Endodermal cell (in vitro differentiated cells): ENCODE data around the gene PARN. TPM values are rescaled to one million over a fixed set of nuclear protein-coding genes. Genes with fewer than 3 reads are reported as not detected.

Experiments
- DNase-seq: peaks from one replicate; pipeline ENCODE4 v3.0.0-alpha.2; 2017
- H3K27ac ChIP-seq: 2 replicates; pipeline ENCODE4 v1.5.1; 2013; ENCODE audit warnings: mild to moderate bottlenecking, low read depth, low read length, moderate library complexity
- H3K27me3 ChIP-seq: 2 replicates; pipeline ENCODE4 v1.6.1; 2013; ENCODE audit warnings: mild to moderate bottlenecking, low read length, moderate library complexity; ENCODE audit not compliant: insufficient read depth, control insufficient read depth, poor library complexity, severe bottlenecking
- H3K36me3 ChIP-seq: 2 replicates; pipeline ENCODE4 v1.7.0; 2013; ENCODE audit warnings: mild to moderate bottlenecking, low read length, moderate library complexity; ENCODE audit not compliant: control insufficient read depth, insufficient read depth
- H3K4me1 ChIP-seq: one replicate; pipeline ENCODE4 v1.7.0; 2013; ENCODE audit warnings: low read length; ENCODE audit not compliant: control insufficient read depth, insufficient read depth
- H3K4me3 ChIP-seq: 2 replicates; pipeline ENCODE4 v1.5.1; 2013; ENCODE audit warnings: mild to moderate bottlenecking, low read length, moderate library complexity
- H3K9ac ChIP-seq: 2 replicates; pipeline ENCODE4 v1.6.1; 2013; ENCODE audit warnings: mild to moderate bottlenecking, low read length, moderate library complexity; ENCODE audit not compliant: poor library complexity, severe bottlenecking; ENCODE audit errors: extremely low read depth
- H3K9me3 ChIP-seq: 2 replicates; pipeline ENCODE4 v1.6.1; 2013; ENCODE audit warnings: mild to moderate bottlenecking, low read length, moderate library complexity; ENCODE audit not compliant: control insufficient read depth
- H3K27ac Mint-ChIP-seq: 2 replicates; pipeline ENCODE4 v1.8.0; 2020; ENCODE audit warnings: mixed read lengths
- H3K27me3 Mint-ChIP-seq: 2 replicates; pipeline ENCODE4 v1.8.0; 2021; ENCODE audit warnings: mild to moderate bottlenecking, mixed read lengths; ENCODE audit not compliant: insufficient read depth
- H3K36me3 Mint-ChIP-seq: 2 replicates; pipeline ENCODE4 v1.8.0; 2020; ENCODE audit warnings: low read depth, mixed read lengths
- H3K4me1 Mint-ChIP-seq: 2 replicates; pipeline ENCODE4 v1.8.0; 2020; ENCODE audit warnings: mixed read lengths
- H3K4me3 Mint-ChIP-seq: 2 replicates; pipeline ENCODE4 v1.8.0; 2020; ENCODE audit warnings: mild to moderate bottlenecking, moderate library complexity, mixed read lengths
- H3K9me3 Mint-ChIP-seq: 2 replicates; pipeline ENCODE4 v1.8.0; 2020; ENCODE audit warnings: mild to moderate bottlenecking, mixed read lengths
- WGBS, 2 experiments: methylation state at CpG; one replicate each; pipeline versions ENCODE4 v1.1.5 to v1.1.7; 2013; ENCODE audit warnings: missing lambda C conversion rate in 2 of 2, mixed read lengths in 1 of 2; ENCODE audit not compliant: insufficient coverage in 1 of 2, insufficient read length in 1 of 2; 5-methylcytosine and 5-hydroxymethylcytosine counted together
- total RNA-seq, 2 donors: library from RNA; stranded (reverse); fragmentation: NEBNext Ultra II Directional in 1 of 2; extraction: Animal tissue kit (Norgen Biotek cat#: 25700) in 1 of 2; gene quantifications; 2 replicates in 1 of 2; 3 replicates in 1 of 2; pipeline ENCODE4 v1.2.1, GENCODE V29; 2021
- TF ChIP-seq, protein P1 (sequence below): fragments of 200-600 bp; sonication (generic); conservative IDR thresholded peaks from 2 replicates; pipeline ENCODE4 v1.5.0; 2021; ENCODE audit warnings: antibody characterized with exemption, mild to moderate bottlenecking

PARN gene
- total RNA-seq, 2 donors from 2014 or later = 43.7 to 45.7 TPM

DNA sequence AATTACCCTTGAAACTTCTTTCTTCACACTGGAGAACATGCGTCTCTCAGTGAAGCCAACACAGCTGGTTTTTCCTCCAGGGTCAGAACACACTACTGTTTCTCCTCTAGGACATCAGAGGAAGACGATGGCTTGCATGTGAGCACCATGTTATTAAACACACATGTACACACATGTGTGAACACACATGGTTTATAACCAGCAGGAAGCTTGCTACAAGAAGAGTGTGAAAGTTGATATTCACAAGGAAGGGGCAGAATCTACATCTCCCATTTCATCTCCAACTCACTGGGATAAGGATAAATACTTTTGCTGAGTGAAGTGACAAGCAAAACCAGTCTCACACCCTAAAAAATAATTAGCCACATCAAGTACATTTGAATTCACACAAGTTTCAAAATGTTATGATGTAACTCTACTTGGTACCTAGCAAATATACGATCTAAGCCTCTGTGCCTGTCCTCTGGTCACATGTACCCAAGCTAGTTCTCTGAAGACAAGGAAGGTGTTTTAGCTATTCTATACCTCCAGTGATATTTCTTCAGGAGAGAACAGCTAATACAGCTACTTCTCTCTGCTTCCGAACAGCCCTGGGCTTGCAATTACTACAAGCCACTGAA lies 127.7 kb downstream of the PARN start:
- H3K27me3 ChIP-seq = no peaks in the 10 kb centered on the region
- no peak overlapping the region for H3K27ac ChIP-seq
- no peak for DNase-seq
- no peak overlapping the region for H3K9ac ChIP-seq
- WGBS, 2 experiments = 88 to 96% methylated on average over 2 to 4 of the region's 4 CpGs
- H3K4me3 ChIP-seq = no peak overlapping the region
- TF ChIP-seq, protein P1, sequence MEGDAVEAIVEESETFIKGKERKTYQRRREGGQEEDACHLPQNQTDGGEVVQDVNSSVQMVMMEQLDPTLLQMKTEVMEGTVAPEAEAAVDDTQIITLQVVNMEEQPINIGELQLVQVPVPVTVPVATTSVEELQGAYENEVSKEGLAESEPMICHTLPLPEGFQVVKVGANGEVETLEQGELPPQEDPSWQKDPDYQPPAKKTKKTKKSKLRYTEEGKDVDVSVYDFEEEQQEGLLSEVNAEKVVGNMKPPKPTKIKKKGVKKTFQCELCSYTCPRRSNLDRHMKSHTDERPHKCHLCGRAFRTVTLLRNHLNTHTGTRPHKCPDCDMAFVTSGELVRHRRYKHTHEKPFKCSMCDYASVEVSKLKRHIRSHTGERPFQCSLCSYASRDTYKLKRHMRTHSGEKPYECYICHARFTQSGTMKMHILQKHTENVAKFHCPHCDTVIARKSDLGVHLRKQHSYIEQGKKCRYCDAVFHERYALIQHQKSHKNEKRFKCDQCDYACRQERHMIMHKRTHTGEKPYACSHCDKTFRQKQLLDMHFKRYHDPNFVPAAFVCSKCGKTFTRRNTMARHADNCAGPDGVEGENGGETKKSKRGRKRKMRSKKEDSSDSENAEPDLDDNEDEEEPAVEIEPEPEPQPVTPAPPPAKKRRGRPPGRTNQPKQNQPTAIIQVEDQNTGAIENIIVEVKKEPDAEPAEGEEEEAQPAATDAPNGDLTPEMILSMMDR = no peak
- Mint-ChIP-seq H3K4me1 (peaks cover 44% of the 10 kb centered on the region), H3K27me3 (no peaks in the 10 kb centered on the region), H3K27ac (peak overlapping the region; percentile 88), H3K9me3 (no peaks in the 10 kb centered on the region), H3K4me3 (no peak overlapping the region), H3K36me3 (peaks cover 2% of the 10 kb centered on the region)
- H3K36me3 ChIP-seq = no peaks in the 10 kb centered on the region
- H3K9me3 ChIP-seq = no peaks in the 10 kb centered on the region
- H3K4me1 ChIP-seq = peaks cover 9% of the 10 kb centered on the region

GRCh38 chr16:14501331-14502255 lies 128.5 kb downstream of the PARN start:
- no peaks in the 10 kb centered on the region for H3K9me3 ChIP-seq
- peaks cover 15% of the 10 kb centered on the region for H3K4me1 ChIP-seq
- H3K27ac ChIP-seq = no peak overlapping the region
- TF ChIP-seq, protein P1 = no peak
- Mint-ChIP-seq H3K9me3 (no peaks in the 10 kb centered on the region), H3K27ac (peak overlapping the region; percentile 88), H3K4me3 (no peak overlapping the region), H3K27me3 (no peaks in the 10 kb centered on the region), H3K36me3 (no peaks in the 10 kb centered on the region), H3K4me1 (peaks cover 52% of the 10 kb centered on the region)
- no peaks in the 10 kb centered on the region for H3K36me3 ChIP-seq
- WGBS, 2 experiments = 76 to 78% methylated on average over 5 to 9 of the region's 9 CpGs
- H3K4me3 ChIP-seq = no peak overlapping the region
- H3K27me3 ChIP-seq = no peaks in the 10 kb centered on the region
- peak; percentile 88 for DNase-seq
- no peak overlapping the region for H3K9ac ChIP-seq

DNA sequence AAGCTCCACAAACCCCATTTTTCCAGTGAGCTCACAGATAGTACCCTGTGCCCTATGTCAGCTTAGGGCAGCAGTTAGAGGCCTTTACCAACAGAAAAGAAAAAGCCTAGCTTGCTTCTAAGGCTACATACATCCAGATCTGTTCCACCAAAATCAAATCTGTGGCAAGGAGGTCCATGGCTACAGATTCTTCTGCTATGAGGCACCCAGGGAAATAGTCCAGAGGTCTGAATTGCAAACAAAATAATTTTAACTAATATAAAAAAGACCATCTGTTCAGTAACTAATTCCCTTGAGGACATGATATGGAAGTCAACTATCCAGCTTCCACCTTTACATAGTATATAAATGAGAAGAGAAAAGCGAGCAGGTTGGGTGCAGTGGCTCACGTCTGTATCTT lies 129.3 kb downstream of the PARN start:
- WGBS, 2 experiments = 100% methylated on average over 2 of the region's 2 CpGs; no CpG with 5 or more reads in 1 of the 2 experiments
- Mint-ChIP-seq H3K4me1 (peaks cover 59% of the 10 kb centered on the region), H3K27me3 (no peaks in the 10 kb centered on the region), H3K4me3 (no peak overlapping the region), H3K36me3 (no peaks in the 10 kb centered on the region), H3K9me3 (no peaks in the 10 kb centered on the region), H3K27ac (no peak overlapping the region)
- no peak overlapping the region for H3K9ac ChIP-seq
- no peaks in the 10 kb centered on the region for H3K36me3 ChIP-seq
- DNase-seq = no peak
- H3K4me3 ChIP-seq = no peak overlapping the region
- no peaks in the 10 kb centered on the region for H3K27me3 ChIP-seq
- H3K4me1 ChIP-seq = peaks cover 19% of the 10 kb centered on the region
- no peak overlapping the region for H3K27ac ChIP-seq
- TF ChIP-seq, protein P1 = no peak
- no peaks in the 10 kb centered on the region for H3K9me3 ChIP-seq
